Spleen (tissue), 7 donors: Measurements from ENCODE around the gene PALLD.

Source experiments
- CTCF ChIP-seq, 11 experiments: fragments of 200-600 bp in 7 of 11; fragments of 450-650 bp in 4 of 11; sonication (generic) in 4 of 11; IDR thresholded peaks in 8 of 11; conservative IDR thresholded peaks in 3 of 11; 1 replicate in 7 of 11; 2 replicates in 4 of 11; pipeline versions ENCODE4 v1.4.0 to v1.8.0; 2016 to 2021; ENCODE audit warnings: antibody characterized with exemption in 11 of 11, inconsistent platforms in 4 of 11, mild to moderate bottlenecking in 1 of 11
- POLR2A ChIP-seq, 3 donors: fragments of 450-650 bp; IDR thresholded peaks; one replicate each; pipeline ENCODE4 v1.5.1; 2017; ENCODE audit warnings: antibody characterized with exemption in 3 of 3, mild to moderate bottlenecking in 1 of 3
- donor health status: DM: no; HTN: no; CAD: no; lungs with moderate emphysema.
- donor health status: DM: no; HTN: no; CAD: no.
- donor health status: DM: no; HTN: no; CAD: no.

- no peak for TF ChIP-seq POLR2A (IDR thresholded peaks at IDR 0.05)
- no peak for TF ChIP-seq CTCF (IDR thresholded peaks at IDR 0.05 in 8 of 11, conservative IDR thresholded peaks at IDR 0.05 in 3 of 11)
Measured at GRCh38 chr4:168928346-168928745, 431.5 kb downstream of the PALLD start.
